T-cell (primary cell): ENCODE measurements around the gene SLC25A13. TPM values are rescaled to one million over a fixed set of nuclear protein-coding genes. Genes with fewer than 3 reads are reported as not detected.
A peak's percentile ranks its signal among the peaks of the same experiment; 100 is the strongest.

Experiments used
- ATAC-seq, 4 experiments: fragments of 200-7000 bp in 3 of 4; fragments of 150-1000 bp in 1 of 4; cut with Tn5 transposase; replicated peaks in 1 of 4; 1 replicate in 3 of 4; 2 replicates in 1 of 4; pipeline ENCODE4 v1.10.0; 2021; ENCODE audit warnings: moderate library complexity in 3 of 4, mild to moderate bottlenecking in 2 of 4, moderate number of reproducible peaks in 1 of 4
- CTCF ChIA-PET, 2 donors: fragments of 300-600 bp; sonication (Branson Sonifier 250); formaldehyde crosslinking; loops; one replicate each; lab custom pipeline; 2022; ENCODE audit warnings: antibody characterized with exemption in 2 of 2; lab: Charles Lee
- POLR2A ChIA-PET, 2 donors: fragments of 300-600 bp; sonication (Branson Sonifier 250); formaldehyde crosslinking; loops; one replicate each; lab custom pipeline; 2022; ENCODE audit warnings: antibody characterized with exemption in 2 of 2; lab: Charles Lee
- DNase-seq, 35 experiments: peaks; one replicate each; pipeline versions ENCODE4 v3.0.0 to v3.0.0-alpha.2; 2013 to 2023
- H3K27ac ChIP-seq: one replicate; pipeline ENCODE4 v1.5.1; 2013; ENCODE audit warnings: low read length
- H3K27me3 ChIP-seq, 2 experiments: replicated peaks in 1 of 2; 1 replicate in 1 of 2; 2 replicates in 1 of 2; pipeline versions ENCODE4 v1.6.1 to v1.7.0; 2013; ENCODE audit warnings: low read length in 1 of 2, mixed read lengths in 1 of 2; ENCODE audit not compliant: control insufficient read depth in 2 of 2, insufficient read depth in 2 of 2; ENCODE audit errors: extremely low read depth in 1 of 2
- H3K36me3 ChIP-seq, 2 donors: 1 replicate in 1 of 2; 2 replicates in 1 of 2; pipeline versions ENCODE4 v1.6.1 to v1.7.0; 2013; ENCODE audit warnings: low read length in 1 of 2; ENCODE audit not compliant: control insufficient read depth in 2 of 2, insufficient read depth in 1 of 2; ENCODE audit errors: extremely low read depth in 1 of 2
- H3K4me1 ChIP-seq, 2 experiments: 1 replicate in 1 of 2; 2 replicates in 1 of 2; pipeline versions ENCODE4 v1.6.1 to v1.7.0; 2013; ENCODE audit warnings: low read length in 2 of 2, mixed read lengths in 1 of 2; ENCODE audit not compliant: insufficient read depth in 2 of 2, control insufficient read depth in 1 of 2; ENCODE audit errors: extremely low read depth in 1 of 2
- H3K4me3 ChIP-seq, 2 donors: 1 replicate in 1 of 2; 2 replicates in 1 of 2; pipeline versions ENCODE4 v1.5.1 to v1.7.0; 2013; ENCODE audit warnings: mild to moderate bottlenecking in 2 of 2, low read length in 1 of 2, moderate library complexity in 1 of 2; ENCODE audit not compliant: control insufficient read depth in 1 of 2; ENCODE audit errors: extremely low read depth in 1 of 2
- H3K9me3 ChIP-seq: 2 replicates; pipeline ENCODE4 v1.7.0; 2013
- H3K27ac Mint-ChIP-seq, 2 donors: one replicate each; pipeline ENCODE4 v1.8.0; 2020 to 2021; ENCODE audit warnings: mild to moderate bottlenecking in 2 of 2, mixed read lengths in 2 of 2
- H3K27me3 Mint-ChIP-seq, 2 donors: one replicate each; pipeline ENCODE4 v1.8.0; 2021 to 2022; ENCODE audit warnings: mixed read lengths in 2 of 2
- H3K36me3 Mint-ChIP-seq: one replicate; pipeline ENCODE4 v1.8.0; 2021; ENCODE audit warnings: mixed read lengths
- H3K4me1 Mint-ChIP-seq, 3 donors: one replicate each; pipeline ENCODE4 v1.8.0; 2020 to 2022; ENCODE audit warnings: mixed read lengths in 3 of 3, mild to moderate bottlenecking in 1 of 3
- H3K4me3 Mint-ChIP-seq, 3 donors: one replicate each; pipeline ENCODE4 v1.8.0; 2020 to 2022; ENCODE audit warnings: mild to moderate bottlenecking in 3 of 3, mixed read lengths in 3 of 3, moderate library complexity in 3 of 3
- H3K9me3 Mint-ChIP-seq, 3 donors: one replicate each; pipeline ENCODE4 v1.8.0; 2020 to 2022; ENCODE audit warnings: mixed read lengths in 3 of 3
- WGBS: methylation state at CpG from one replicate; pipeline ENCODE4 v1.1.5; 2013; ENCODE audit warnings: missing lambda C conversion rate; ENCODE audit not compliant: insufficient coverage; 5-methylcytosine and 5-hydroxymethylcytosine counted together
- total RNA-seq, 35 experiments: library from RNA in 6 of 35; stranded (reverse) in 6 of 35; fragments of 120-200 nt in 1 of 35; gene quantifications; one replicate each; pipeline versions ENCODE4 v1.2.1 to v1.2.4 and lab custom pipeline; 2013 to 2026

Gene SLC25A13
- total RNA-seq, 5 donors from 2014 or later (not counting 1 experiment from before 2014, with no cell fraction given) = 8.1 to 19.1 (median 10.9) TPM

- ATAC-seq (no peak), DNase-seq (no peak)
- Histone ChIP-seq H3K27me3 (peaks cover 0 to 8% of the 10 kb centered on the region in 2 experiments), H3K27ac (no peak overlapping the region), H3K4me3 (no peak overlapping the region), H3K36me3 (no peaks in the 10 kb centered on the region), H3K9me3 (no peaks in the 10 kb centered on the region), H3K4me1 (no peaks in the 10 kb centered on the region)
- POLR2A ChIA-PET = no interaction called here
- Mint-ChIP-seq H3K4me1 (no peaks in the 10 kb centered on the region), H3K36me3 (no peaks in the 10 kb centered on the region), H3K27ac (no peak overlapping the region), H3K9me3 (peaks cover 0 to 3% (median 0%) of the 10 kb centered on the region in 3 donors), H3K27me3 (peaks cover 22 to 25% of the 10 kb centered on the region in 2 donors), H3K4me3 (no peak overlapping the region)
- CTCF ChIA-PET = no interaction called here
These were observed 15.6 kb upstream of the SLC25A13 start for GRCh38 chr7:96337519-96337918.

GRCh38 chr7:96332325-96332724 is 10.4 kb upstream of the SLC25A13 start:
- H3K27ac ChIP-seq = no peak overlapping the region
- H3K4me1 ChIP-seq = no peaks in the 10 kb centered on the region
- H3K27me3 ChIP-seq = no peaks in the 10 kb centered on the region
- DNase-seq = no peak
- Mint-ChIP-seq H3K9me3 (peaks cover 0 to 3% (median 0%) of the 10 kb centered on the region in 3 donors), H3K36me3 (no peaks in the 10 kb centered on the region), H3K27me3 (peaks cover 3 to 4% of the 10 kb centered on the region in 2 donors), H3K4me1 (no peaks in the 10 kb centered on the region), H3K4me3 (no peak overlapping the region), H3K27ac (no peak overlapping the region)
- H3K9me3 ChIP-seq = no peaks in the 10 kb centered on the region
- no peak overlapping the region for H3K4me3 ChIP-seq
- no peak for ATAC-seq
- ChIA-PET POLR2A (no interaction called here), CTCF (interaction anchor here (0.8 to 1.0 kb wide), 2 partner anchors 9 to 11 kb away, joined by 3 read pairs; no protein-coding TSS in a partner anchor)
- no peaks in the 10 kb centered on the region for H3K36me3 ChIP-seq
- WGBS = no CpG with 5 or more reads among the region's 3 CpGs

GRCh38 chr7:96331775-96332174 is 9.9 kb upstream of the SLC25A13 start:
- H3K4me1 ChIP-seq = no peaks in the 10 kb centered on the region
- WGBS = 100% methylated on average over 1 of the region's 3 CpGs
- no peaks in the 10 kb centered on the region for H3K4me1 Mint-ChIP-seq
- peaks cover 0 to 3% (median 0%) of the 10 kb centered on the region in 3 donors for H3K9me3 Mint-ChIP-seq
- peaks cover 3 to 4% of the 10 kb centered on the region in 2 donors for H3K27me3 Mint-ChIP-seq
- H3K27ac Mint-ChIP-seq = no peak overlapping the region
- H3K4me3 ChIP-seq = no peak overlapping the region
- ChIA-PET POLR2A (no interaction called here), CTCF (no interaction called here)
- H3K36me3 Mint-ChIP-seq = no peaks in the 10 kb centered on the region
- no peaks in the 10 kb centered on the region for H3K36me3 ChIP-seq
- H3K4me3 Mint-ChIP-seq = no peak overlapping the region
- DNase-seq (no peak), ATAC-seq (no peak)
- no peaks in the 10 kb centered on the region for H3K27me3 ChIP-seq
- H3K9me3 ChIP-seq = no peaks in the 10 kb centered on the region
- no peak overlapping the region for H3K27ac ChIP-seq

- Histone ChIP-seq H3K4me3 (no peak overlapping the region), H3K9me3 (no peaks in the 10 kb centered on the region), H3K4me1 (no peaks in the 10 kb centered on the region), H3K36me3 (no peaks in the 10 kb centered on the region), H3K27ac (no peak overlapping the region), H3K27me3 (no peaks in the 10 kb centered on the region)
- H3K9me3 Mint-ChIP-seq = peaks cover 0 to 3% (median 0%) of the 10 kb centered on the region in 3 donors
- DNase-seq (no peak), ATAC-seq (no peak)
- CTCF ChIA-PET = interaction anchor here in 1 of 2 donors (0.6 kb wide), 1 partner anchor 16 kb away, joined by 3 read pairs; no protein-coding TSS in a partner anchor
- 100% methylated on average over 1 of the region's 2 CpGs for WGBS
- no peaks in the 10 kb centered on the region for H3K36me3 Mint-ChIP-seq
- no peak overlapping the region for H3K4me3 Mint-ChIP-seq
- H3K4me1 Mint-ChIP-seq = no peaks in the 10 kb centered on the region
- H3K27me3 Mint-ChIP-seq = peaks cover under 1 to 1% of the 10 kb centered on the region in 2 donors
- POLR2A ChIA-PET = no interaction called here
- H3K27ac Mint-ChIP-seq = peak overlapping the region in 1 of 2 donors; percentile 44
These were observed 9.3 kb upstream of the SLC25A13 start for GRCh38 chr7:96331233-96331632.

GRCh38 chr7:96330193-96330592 is 8.3 kb upstream of the SLC25A13 start:
- Mint-ChIP-seq H3K36me3 (no peaks in the 10 kb centered on the region), H3K4me3 (no peak overlapping the region), H3K27me3 (peaks cover 0 to 1% of the 10 kb centered on the region in 2 donors), H3K9me3 (peaks cover 0 to 3% (median 0%) of the 10 kb centered on the region in 3 donors), H3K27ac (no peak overlapping the region), H3K4me1 (no peaks in the 10 kb centered on the region)
- no peaks in the 10 kb centered on the region for H3K27me3 ChIP-seq
- no peak overlapping the region for H3K4me3 ChIP-seq
- no peaks in the 10 kb centered on the region for H3K36me3 ChIP-seq
- 75% methylated on average over 1 of the region's 2 CpGs for WGBS
- DNase-seq = no peak
- ChIA-PET CTCF (no interaction called here), POLR2A (no interaction called here)
- no peak overlapping the region for H3K27ac ChIP-seq
- H3K4me1 ChIP-seq = no peaks in the 10 kb centered on the region
- ATAC-seq = no peak
- H3K9me3 ChIP-seq = no peaks in the 10 kb centered on the region

GRCh38 chr7:96329241-96329640 is 7.3 kb upstream of the SLC25A13 start:
- Histone ChIP-seq H3K4me3 (no peak overlapping the region), H3K36me3 (no peaks in the 10 kb centered on the region), H3K27me3 (no peaks in the 10 kb centered on the region), H3K4me1 (no peaks in the 10 kb centered on the region), H3K9me3 (no peaks in the 10 kb centered on the region), H3K27ac (no peak overlapping the region)
- POLR2A ChIA-PET = no interaction called here
- Mint-ChIP-seq H3K4me3 (no peak overlapping the region), H3K36me3 (no peaks in the 10 kb centered on the region), H3K4me1 (no peaks in the 10 kb centered on the region), H3K9me3 (peaks cover 0 to 3% (median 0%) of the 10 kb centered on the region in 3 donors), H3K27me3 (peaks cover 0 to 1% of the 10 kb centered on the region in 2 donors), H3K27ac (no peak overlapping the region)
- CTCF ChIA-PET = interaction anchor here (0.5 kb wide), 2 partner anchors 253 to 1012 kb away, joined by 3 to 4 read pairs; no protein-coding TSS in a partner anchor
- WGBS = 56% methylated on average over 1 of the region's 1 CpG
- no peak for DNase-seq
- no peak for ATAC-seq

- DNase-seq = no peak
- no peak overlapping the region for H3K4me3 ChIP-seq
- Mint-ChIP-seq H3K9me3 (no peaks in the 10 kb centered on the region), H3K4me1 (no peaks in the 10 kb centered on the region), H3K36me3 (no peaks in the 10 kb centered on the region), H3K27me3 (peaks cover 0 to 1% of the 10 kb centered on the region in 2 donors), H3K4me3 (no peak overlapping the region), H3K27ac (no peak overlapping the region)
- ChIA-PET CTCF (no interaction called here), POLR2A (no interaction called here)
- no peaks in the 10 kb centered on the region for H3K27me3 ChIP-seq
- H3K9me3 ChIP-seq = no peaks in the 10 kb centered on the region
- no peak overlapping the region for H3K27ac ChIP-seq
- WGBS = 89% methylated on average over 1 of the region's 1 CpG
- no peaks in the 10 kb centered on the region for H3K36me3 ChIP-seq
- no peak for ATAC-seq
- H3K4me1 ChIP-seq = no peaks in the 10 kb centered on the region
These were observed 6.1 kb upstream of the SLC25A13 start for GRCh38 chr7:96328016-96328415.
